ENCODE data around the gene LSAMP. TPM values are rescaled to one million over a fixed set of nuclear protein-coding genes. Genes with fewer than 3 reads are reported as not detected.

LSAMP gene
- total RNA-seq, 1 experiment from 2014 or later = 0.90 TPM

- Histone ChIP-seq H3K27ac (ENCODE audit: insufficient read length, low read depth, low read length) (no peak overlapping the region), H2BK20ac (ENCODE audit: low read depth, low read length, poor library complexity, severe bottlenecking) (no peak overlapping the region), H2AFZ (ENCODE audit: low read length) (no peak overlapping the region), H4K5ac (ENCODE audit: insufficient read length, low read depth, low read length) (no peak overlapping the region), H3K79me1 (ENCODE audit: insufficient read depth, low read depth, low read length, poor library complexity, severe bottlenecking) (no peaks in the 10 kb centered on the region), H3K4me2 (ENCODE audit: insufficient read depth, insufficient read length, low read length) (no peak overlapping the region), H3K23ac (ENCODE audit: insufficient read length, low read depth, low read length) (no peak overlapping the region), H3K9me3 (ENCODE audit: control insufficient read depth, low read depth, low read length) (no peaks in the 10 kb centered on the region), H4K91ac (ENCODE audit: insufficient read length, low read depth, low read length) (no peak overlapping the region), H3T11ph (ENCODE audit: low read length) (no peak overlapping the region), H3K4me1 (ENCODE audit: insufficient read depth, low read length) (no peaks in the 10 kb centered on the region), H2BK120ac (ENCODE audit: low read depth, low read length, poor library complexity, severe bottlenecking) (no peak overlapping the region), H3K4ac (ENCODE audit: low read depth, low read length) (no peak overlapping the region), H4K20me1 (ENCODE audit: control insufficient read depth, insufficient read depth, insufficient read length) (no peaks in the 10 kb centered on the region), H4K8ac (replicated peaks; ENCODE audit: insufficient read length, low read depth, low read length) (no peak overlapping the region), H2BK5ac (ENCODE audit: insufficient read length, low read length) (no peak overlapping the region), H3K18ac (ENCODE audit: insufficient read length, low read depth, low read length) (no peak overlapping the region), H2AK5ac (ENCODE audit: insufficient read length, low read length) (no peak overlapping the region), H2BK15ac (ENCODE audit: low read depth, low read length) (no peak overlapping the region), H3K14ac (ENCODE audit: insufficient read depth, low read length) (no peak overlapping the region), H3K56ac (ENCODE audit: insufficient read length, low read depth, low read length) (no peak overlapping the region), H3K9ac (ENCODE audit: extremely low read depth, insufficient read length, low read length) (no peak overlapping the region), H3K23me2 (ENCODE audit: insufficient read length, low read depth, low read length, poor library complexity, severe bottlenecking) (no peaks in the 10 kb centered on the region), H2BK12ac (ENCODE audit: insufficient read length, low read depth, low read length) (no peak overlapping the region), H3K79me2 (ENCODE audit: insufficient read depth, low read length) (no peaks in the 10 kb centered on the region), H3K27me3 (ENCODE audit: insufficient read depth, low read length) (no peaks in the 10 kb centered on the region)
- Mint-ChIP-seq H3K4me1 (peaks cover 7 to 10% of the 10 kb centered on the region in 2 experiments), H3K27ac (no peak overlapping the region), H3K9me3 (no peaks in the 10 kb centered on the region), H3K4me3 (no peak overlapping the region), H3K27me3 (ENCODE audit: low read depth) (no peaks in the 10 kb centered on the region; the same call in 1 of the 2 replicates), H3K36me3 (ENCODE audit: insufficient read depth in 1 of 3, low read depth in 3 of 3) (no peaks in the 10 kb centered on the region)
- DNase-seq = no peak
- WGBS (ENCODE audit: extremely low coverage, insufficient read length, low lambda C conversion rate) = no CpG with 5 or more reads among the region's 1 CpG
- TF ChIP-seq, protein P1, sequence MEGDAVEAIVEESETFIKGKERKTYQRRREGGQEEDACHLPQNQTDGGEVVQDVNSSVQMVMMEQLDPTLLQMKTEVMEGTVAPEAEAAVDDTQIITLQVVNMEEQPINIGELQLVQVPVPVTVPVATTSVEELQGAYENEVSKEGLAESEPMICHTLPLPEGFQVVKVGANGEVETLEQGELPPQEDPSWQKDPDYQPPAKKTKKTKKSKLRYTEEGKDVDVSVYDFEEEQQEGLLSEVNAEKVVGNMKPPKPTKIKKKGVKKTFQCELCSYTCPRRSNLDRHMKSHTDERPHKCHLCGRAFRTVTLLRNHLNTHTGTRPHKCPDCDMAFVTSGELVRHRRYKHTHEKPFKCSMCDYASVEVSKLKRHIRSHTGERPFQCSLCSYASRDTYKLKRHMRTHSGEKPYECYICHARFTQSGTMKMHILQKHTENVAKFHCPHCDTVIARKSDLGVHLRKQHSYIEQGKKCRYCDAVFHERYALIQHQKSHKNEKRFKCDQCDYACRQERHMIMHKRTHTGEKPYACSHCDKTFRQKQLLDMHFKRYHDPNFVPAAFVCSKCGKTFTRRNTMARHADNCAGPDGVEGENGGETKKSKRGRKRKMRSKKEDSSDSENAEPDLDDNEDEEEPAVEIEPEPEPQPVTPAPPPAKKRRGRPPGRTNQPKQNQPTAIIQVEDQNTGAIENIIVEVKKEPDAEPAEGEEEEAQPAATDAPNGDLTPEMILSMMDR (conservative IDR thresholded peaks at IDR 0.05) = no peak
These were observed 21.3 kb downstream of the LSAMP start for GRCh38 chr3:116423945-116424344.
